ENCODE measurements around the gene AIF1. TPM values are rescaled to one million over a fixed set of nuclear protein-coding genes. Genes with fewer than 3 reads are reported as not detected.

The AIF1 gene
- total RNA-seq, 1 experiment from 2014 or later, result not detected

- Histone ChIP-seq H4K20me1 (ENCODE audit: low read length) (no peaks in the 10 kb centered on the region; the same call in 1 of the 2 replicates), H2AFZ (ENCODE audit: low read length) (peak overlapping the region; percentile 69), H3K4me2 (ENCODE audit: low read length) (peak overlapping the region; percentile 90), H3K27me3 (ENCODE audit: low read length) (no peaks in the 10 kb centered on the region), H3K79me2 (ENCODE audit: low read length) (peaks cover 46% of the 10 kb centered on the region), H3K9me2 (replicated peaks; ENCODE audit: low read length) (no peaks in the 10 kb centered on the region), H3K4me3 (ENCODE audit: low read length) (peak overlapping the region; percentile 88), H3K27ac (ENCODE audit: low read length) (peak overlapping the region; percentile 86), H3K9ac (ENCODE audit: low read length) (peak overlapping the region; percentile 95), H3K4me1 (ENCODE audit: insufficient read depth, low read length) (peaks cover 24% of the 10 kb centered on the region), H3K36me3 (ENCODE audit: low read depth, low read length) (peaks cover 23% of the 10 kb centered on the region), H3F3A (ENCODE audit: low read length, unreplicated experiment) (no peaks in the 10 kb centered on the region), H3K9me3 (ENCODE audit: low read length) (no peaks in the 10 kb centered on the region)
- CTCF ChIA-PET, result interaction anchor here (0.6 kb wide), 1 partner anchor 1319 kb away, joined by 5 read pairs; no protein-coding TSS in a partner anchor
- POLR2A ChIA-PET (ENCODE audit: unreplicated experiment), result interaction anchor here (0.6 to 0.7 kb wide), 4 partner anchors 10 to 245 kb away, joined by 5 to 14 read pairs (median 9); no protein-coding TSS in a partner anchor
- DNase-seq (no peak), ATAC-seq (peak; percentile 66)
- intact Hi-C loops (cut with micrococcal nuclease), result loop anchor here (1.0 kb wide), 1 partner anchor 33 kb away; the partner anchor contains the start of gene PRRC2A
- TSS peak; percentile 94 for BruUV-seq (replicated peaks)
- TF ChIP-seq EZH2phosphoT487 (IDR thresholded peaks at IDR 0.05; ENCODE audit: borderline replicate concordance, low read length) (no peak), CTCF (conservative IDR thresholded peaks at IDR 0.05; ENCODE audit: low read depth, low read length) (0 out of 2 replicates have a peak, but pooled peaks have one; percentile 22), EZH2 (IDR thresholded peaks at IDR 0.05; ENCODE audit: low read length, unreplicated experiment) (no peak)
Measured at GRCh38 chr6:31652925-31653724, 38.1 kb downstream of the AIF1 start.

GRCh38 chr6:31654574-31655348 lies 39.7 kb downstream of the AIF1 start:
- no peak overlapping the region for H3K27ac ChIP-seq (ENCODE audit: low read length)
- POLR2A ChIA-PET (ENCODE audit: unreplicated experiment), result no interaction called here

More at GRCh38 chr6:31654574-31655348, 39.7 kb downstream of the AIF1 start:
- TF ChIP-seq CTCF (conservative IDR thresholded peaks at IDR 0.05; ENCODE audit: low read depth, low read length), result no peak
- no peak for TF ChIP-seq EZH2 (IDR thresholded peaks at IDR 0.05; ENCODE audit: low read length, unreplicated experiment)
- no peak for TF ChIP-seq EZH2phosphoT487 (IDR thresholded peaks at IDR 0.05; ENCODE audit: borderline replicate concordance, low read length)
- Histone ChIP-seq H3K9me3 (ENCODE audit: low read length) (no peaks in the 10 kb centered on the region), H2AFZ (ENCODE audit: low read length) (no peak overlapping the region), H3K27me3 (ENCODE audit: low read length) (no peaks in the 10 kb centered on the region), H4K20me1 (ENCODE audit: low read length) (peaks cover 4% of the 10 kb centered on the region; the same call in 1 of the 2 replicates), H3K9ac (ENCODE audit: low read length) (no peak overlapping the region), H3K79me2 (ENCODE audit: low read length) (peaks cover 53% of the 10 kb centered on the region), H3K36me3 (ENCODE audit: low read depth, low read length) (peaks cover 8% of the 10 kb centered on the region; the same call in 1 of the 2 replicates), H3K4me2 (ENCODE audit: low read length) (no peak overlapping the region), H3F3A (ENCODE audit: low read length, unreplicated experiment) (no peaks in the 10 kb centered on the region), H3K4me3 (ENCODE audit: low read length) (no peak overlapping the region), H3K9me2 (replicated peaks; ENCODE audit: low read length) (no peaks in the 10 kb centered on the region), H3K4me1 (ENCODE audit: insufficient read depth, low read length) (peaks cover 41% of the 10 kb centered on the region)
- ATAC-seq (no peak), DNase-seq (no peak)
- CTCF ChIA-PET, result no interaction called here
- intact Hi-C loops (cut with micrococcal nuclease), result no loop called here
- BruUV-seq (replicated peaks), result no TSS peak

Measured in PC-3 (cell line).